H1 (cell line): ENCODE measurements around the gene KIF1B. TPM values are rescaled to one million over a fixed set of nuclear protein-coding genes. Genes with fewer than 3 reads are reported as not detected.

Experiments
- CTCF ChIA-PET: fragments of 300-600 bp; sonication (Branson Sonifier 250); formaldehyde crosslinking; loops from one replicate; lab custom pipeline; 2021; ENCODE audit not compliant: partially characterized antibody; lab: Charles Lee
- POLR2A ChIA-PET: fragments of 300-600 bp; sonication (Branson Sonifier 250); formaldehyde crosslinking; loops from one replicate; lab custom pipeline; 2021; ENCODE audit warnings: inconsistent platforms; ENCODE audit not compliant: partially characterized antibody; lab: Charles Lee
- DNase-seq, 2 experiments: peaks; one replicate each; pipeline versions ENCODE4 v3.0.0 to v3.0.0-alpha.2; 2010 to 2022; ENCODE audit warnings: low spot score in 2 of 2, low read depth in 1 of 2, mixed read lengths in 1 of 2
- FAIRE-seq: peaks from 2 replicates; lab custom pipeline; 2011; peaks lifted over from hg19 to GRCh38; lab: Jason Lieb, UNC
- H2AFZ ChIP-seq: 2 replicates; pipeline ENCODE4 v1.8.1; 2012; ENCODE audit warnings: low read length, inconsistent platforms
- H2AK5ac ChIP-seq: 2 replicates; pipeline ENCODE4 v1.6.1; 2013; ENCODE audit warnings: low read depth, low read length
- H2BK120ac ChIP-seq: replicated peaks from 2 replicates; pipeline ENCODE3; 2013; ENCODE audit warnings: low read depth, low read length, inconsistent platforms
- H2BK12ac ChIP-seq: 2 replicates; pipeline ENCODE4 v1.6.1; 2013; ENCODE audit warnings: low read depth, low read length
- H2BK15ac ChIP-seq: 2 replicates; pipeline ENCODE4 v1.6.1; 2013; ENCODE audit warnings: low read length
- H2BK20ac ChIP-seq: 2 replicates; pipeline ENCODE4 v1.6.1; 2013; ENCODE audit warnings: low read length
- H2BK5ac ChIP-seq: 2 replicates; pipeline ENCODE4 v1.6.1; 2013; ENCODE audit warnings: low read depth, low read length
- H3K14ac ChIP-seq: 2 replicates; pipeline ENCODE4 v1.6.1; 2013; ENCODE audit warnings: inconsistent platforms; ENCODE audit not compliant: insufficient read length
- H3K18ac ChIP-seq: 2 replicates; pipeline ENCODE4 v1.6.1; 2013; ENCODE audit warnings: low read length; ENCODE audit errors: extremely low read depth
- H3K23ac ChIP-seq: 2 replicates; pipeline ENCODE4 v1.6.1; 2013; ENCODE audit warnings: inconsistent platforms; ENCODE audit not compliant: insufficient read length
- H3K23me2 ChIP-seq: 2 replicates; pipeline ENCODE4 v1.6.1; 2013; ENCODE audit warnings: low read depth, low read length
- H3K27ac ChIP-seq: 2 replicates; pipeline ENCODE4 v1.6.1; 2011; ENCODE audit warnings: low read depth, low read length, inconsistent platforms
- H3K27me3 ChIP-seq, 4 experiments: replicated peaks in 1 of 4; 1 replicate in 1 of 4; 2 replicates in 3 of 4; pipeline versions ENCODE4 v1.6.1 to v1.8.1; 2011 to 2013; ENCODE audit warnings: low read length in 3 of 4, mild to moderate bottlenecking in 3 of 4, inconsistent platforms in 2 of 4, mixed read lengths in 2 of 4, moderate library complexity in 1 of 4; ENCODE audit not compliant: control insufficient read depth in 3 of 4, insufficient read depth in 3 of 4; ENCODE audit errors: extremely low read depth in 1 of 4
- H3K36me3 ChIP-seq, 4 experiments: 2 replicates each; pipeline versions ENCODE4 v1.6.1 to v1.8.1; 2011 to 2013; ENCODE audit warnings: mild to moderate bottlenecking in 4 of 4, low read length in 3 of 4, moderate library complexity in 2 of 4, control low read depth in 1 of 4, inconsistent platforms in 1 of 4; ENCODE audit not compliant: insufficient read depth in 4 of 4, control insufficient read depth in 2 of 4
- H3K4ac ChIP-seq: replicated peaks from 2 replicates; pipeline ENCODE3; 2013; ENCODE audit warnings: low read length, low read depth, mixed read lengths, inconsistent platforms; ENCODE audit not compliant: insufficient read length
- H3K4me1 ChIP-seq, 4 experiments: replicated peaks in 1 of 4; 1 replicate in 1 of 4; 2 replicates in 3 of 4; pipeline versions ENCODE4 v1.6.1 to v1.8.1; 2011 to 2013; ENCODE audit warnings: low read length in 3 of 4, inconsistent platforms in 2 of 4, mixed read lengths in 1 of 4; ENCODE audit not compliant: insufficient read depth in 4 of 4, control insufficient read depth in 3 of 4
- H3K4me2 ChIP-seq, 2 experiments: 2 replicates each; pipeline versions ENCODE4 v1.6.1 to v1.8.1; 2011 to 2013; ENCODE audit warnings: low read depth in 2 of 2, low read length in 2 of 2, control low read depth in 1 of 2, inconsistent platforms in 1 of 2, mild to moderate bottlenecking in 1 of 2; ENCODE audit not compliant: insufficient read depth in 1 of 2
- H3K4me3 ChIP-seq, 4 experiments: fragments of 200-600, 300-600 bp in 1 of 4; sonication (generic), shearing (Covaris generic), sonication (Bioruptor Twin) in 1 of 4; 2 replicates each; pipeline versions ENCODE4 v1.5.1 to v1.8.1; 2011 to 2016; ENCODE audit warnings: low read length in 4 of 4, low read depth in 3 of 4, control low read depth in 2 of 4, inconsistent platforms in 2 of 4, mild to moderate bottlenecking in 2 of 4, mixed read lengths in 1 of 4, moderate library complexity in 1 of 4; ENCODE audit not compliant: insufficient read depth in 2 of 4; ENCODE audit errors: extremely low read depth in 1 of 4
- H3K56ac ChIP-seq: replicated peaks from 2 replicates; pipeline ENCODE3; 2013; ENCODE audit warnings: low read depth, mild to moderate bottlenecking, mixed read lengths, low read length, inconsistent platforms; ENCODE audit not compliant: insufficient read length
- H3K79me1 ChIP-seq: 2 replicates; pipeline ENCODE4 v1.6.1; 2013; ENCODE audit warnings: low read depth, low read length, control low read depth
- H3K79me2 ChIP-seq, 2 experiments: 2 replicates each; pipeline versions ENCODE4 v1.6.1 to v1.8.1; 2012 to 2013; ENCODE audit warnings: low read length in 2 of 2, mild to moderate bottlenecking in 2 of 2, inconsistent platforms in 1 of 2; ENCODE audit not compliant: insufficient read depth in 2 of 2, control insufficient read depth in 1 of 2
- H3K9ac ChIP-seq, 4 experiments: replicated peaks in 1 of 4; 1 replicate in 1 of 4; 2 replicates in 3 of 4; pipeline versions ENCODE4 v1.6.1 to v1.8.1; 2011 to 2013; ENCODE audit warnings: low read depth in 3 of 4, low read length in 3 of 4, control low read depth in 2 of 4, mild to moderate bottlenecking in 2 of 4, moderate library complexity in 2 of 4, inconsistent platforms in 1 of 4; ENCODE audit errors: extremely low read depth in 1 of 4
- H3K9me3 ChIP-seq, 2 experiments: 2 replicates each; pipeline versions ENCODE4 v1.6.1 to v1.8.1; 2012 to 2013; ENCODE audit warnings: mild to moderate bottlenecking in 2 of 2, moderate library complexity in 2 of 2, control low read depth in 1 of 2, inconsistent platforms in 1 of 2, low read depth in 1 of 2, low read length in 1 of 2, mixed read lengths in 1 of 2; ENCODE audit not compliant: insufficient read depth in 2 of 2
- H4K20me1 ChIP-seq, 2 experiments: replicated peaks in 1 of 2; 2 replicates each; pipeline versions ENCODE3 to v1.8.1; 2011 to 2013; ENCODE audit warnings: inconsistent platforms in 2 of 2, low read length in 2 of 2, mild to moderate bottlenecking in 1 of 2; ENCODE audit not compliant: insufficient read depth in 2 of 2, control insufficient read depth in 1 of 2
- H4K5ac ChIP-seq: 2 replicates; pipeline ENCODE4 v1.6.1; 2013; ENCODE audit warnings: low read length, low read depth, mixed read lengths, inconsistent platforms; ENCODE audit not compliant: insufficient read length
- H4K8ac ChIP-seq: 2 replicates; pipeline ENCODE4 v1.8.0; 2013; ENCODE audit warnings: mild to moderate bottlenecking, moderate library complexity, low read length, inconsistent platforms; ENCODE audit not compliant: insufficient read depth; ENCODE audit errors: extremely low read depth
- H4K91ac ChIP-seq: replicated peaks from 2 replicates; pipeline ENCODE3; 2013; ENCODE audit warnings: low read length, mixed read lengths, inconsistent platforms; ENCODE audit not compliant: insufficient read length
- E2F6 ChIP-seq: IDR thresholded peaks from 2 replicates; pipeline ENCODE4 v1.6.1; 2012; ENCODE audit warnings: inconsistent platforms
- EP300 ChIP-seq, 2 experiments: IDR thresholded peaks; 1 replicate in 1 of 2; 2 replicates in 1 of 2; pipeline ENCODE4 v1.6.1; 2011 to 2012; ENCODE audit warnings: low read depth in 2 of 2, low read length in 2 of 2, mild to moderate bottlenecking in 2 of 2, borderline replicate concordance in 1 of 2, inconsistent platforms in 1 of 2, moderate library complexity in 1 of 2
- FOSL1 ChIP-seq: IDR thresholded peaks from 2 replicates; pipeline ENCODE4 v1.6.1; 2011; ENCODE audit warnings: mild to moderate bottlenecking, low read depth, low read length, moderate library complexity; ENCODE audit not compliant: insufficient read depth
- POLR2A ChIP-seq, 2 experiments: IDR thresholded peaks; 1 replicate in 1 of 2; 2 replicates in 1 of 2; pipeline ENCODE4 v1.6.1; 2011; ENCODE audit warnings: low read depth in 2 of 2, low read length in 2 of 2, mild to moderate bottlenecking in 2 of 2; ENCODE audit errors: control extremely low read depth in 1 of 2
- POU5F1 ChIP-seq: IDR thresholded peaks from 2 replicates; pipeline ENCODE4 v1.6.1; 2011; ENCODE audit warnings: low read depth, mild to moderate bottlenecking, low read length, moderate library complexity
- RNF2 ChIP-seq: fragments of 200-900, 300-1000 bp; sonication (generic); IDR thresholded peaks from 2 replicates; pipeline ENCODE4 v1.7.1; 2016; ENCODE audit warnings: borderline replicate concordance, low read depth, mild to moderate bottlenecking, antibody characterized with exemption, low read length; ENCODE audit not compliant: poor library complexity, severe bottlenecking; ENCODE audit errors: missing control alignments
- SP1 ChIP-seq: IDR thresholded peaks from 2 replicates; pipeline ENCODE4 v1.6.1; 2011; ENCODE audit warnings: low read depth, low read length
- SUZ12 ChIP-seq: fragments of 200-600 bp; sonication (generic); IDR thresholded peaks from 2 replicates; pipeline ENCODE4 v1.6.1; 2012; ENCODE audit warnings: mild to moderate bottlenecking, inconsistent platforms, low read length, moderate library complexity, mixed read lengths
- TAF1 ChIP-seq: IDR thresholded peaks from 2 replicates; pipeline ENCODE4 v1.6.1; 2011; ENCODE audit warnings: mild to moderate bottlenecking, low read depth, low read length
- TEAD4 ChIP-seq: IDR thresholded peaks from 2 replicates; pipeline ENCODE4 v1.6.1; 2012; ENCODE audit warnings: low read depth, low read length, inconsistent platforms, mixed read lengths
- YY1 ChIP-seq: IDR thresholded peaks from 2 replicates; pipeline ENCODE4 v1.6.1; 2011; ENCODE audit warnings: low read depth, mild to moderate bottlenecking, low read length
- WGBS, 2 experiments: shearing (Covaris generic) in 1 of 2; methylation state at CpG; one replicate each; pipeline versions ENCODE4 v1.1.6 to v1.1.7; 2013 to 2015; ENCODE audit warnings: low lambda C conversion rate in 2 of 2, mixed read lengths in 2 of 2, inconsistent platforms in 1 of 2, low coverage in 1 of 2, missing lambda C conversion rate in 1 of 2; ENCODE audit not compliant: insufficient replicate concordance in 2 of 2, insufficient coverage in 1 of 2, insufficient read length in 1 of 2; ENCODE audit errors: extremely low coverage in 1 of 2, missing lambda C conversion rate in 1 of 2; 5-methylcytosine and 5-hydroxymethylcytosine counted together
- polyA plus RNA-seq, 7 experiments: library from polyadenylated mRNA; depleted of rRNA in 3 of 7; stranded (reverse) in 5 of 7; unstranded in 2 of 7; fragments of >200 nt in 5 of 7; fragments of 200-250 nt in 2 of 7; gene quantifications; 1 replicate in 5 of 7; 2 replicates in 1 of 7; 4 replicates in 1 of 7; pipeline versions ENCODE4 v1.2.1 to v1.2.3, GENCODE V29; 2011 to 2013; ENCODE audit warnings: missing spikeins in 2 of 7, mixed read lengths in 2 of 7
- total RNA-seq: library from RNA; stranded (reverse); fragmentation: NEBNext Ultra II Directional; extraction: Animal tissue kit (Norgen Biotek cat#: 25700); gene quantifications from 2 replicates; pipeline ENCODE4 v1.2.1, GENCODE V29; 2021

KIF1B gene
- total and polyA plus RNA-seq, 2 of the 8 experiments (the other 6 are each of a cell fraction or from before 2014, with no cell fraction given): 39.1 to 74.2 TPM

- no peak overlapping the region for H2AFZ ChIP-seq
- CTCF ChIA-PET: interaction anchor here (3.9 kb wide), 1 partner anchor 9 kb away, joined by 21 read pairs; no protein-coding TSS in a partner anchor
- H3K18ac ChIP-seq: no peak overlapping the region
- no peak overlapping the region for H3K4ac ChIP-seq
- no peak overlapping the region for H3K56ac ChIP-seq
- no peaks in the 10 kb centered on the region for H3K79me2 ChIP-seq
- H3K9me3 ChIP-seq: no peaks in the 10 kb centered on the region
- H4K20me1 ChIP-seq: no peaks in the 10 kb centered on the region
- H3K4me3 ChIP-seq: no peak overlapping the region
- no peak overlapping the region for H3K14ac ChIP-seq
- no peak for TF ChIP-seq POLR2A (IDR thresholded peaks at IDR 0.05; ENCODE audit: control extremely low read depth in 1 of 2, low read depth in 2 of 2, low read length in 2 of 2)
- TF ChIP-seq FOSL1: no peak
- TF ChIP-seq TEAD4: no peak
- no peak for TF ChIP-seq RNF2
- TF ChIP-seq E2F6: no peak
- TF ChIP-seq EP300 (IDR thresholded peaks at IDR 0.05; ENCODE audit: borderline replicate concordance in 1 of 2, low read depth in 2 of 2, low read length in 2 of 2): no peak
- no peak for TF ChIP-seq YY1
- no peak for TF ChIP-seq SUZ12
- no peak for TF ChIP-seq POU5F1
- TF ChIP-seq SP1: no peak
- TF ChIP-seq TAF1: no peak
- TF ChIP-seq, all 59 proteins: peak for 0
- POLR2A ChIA-PET: no interaction called here
- H3K79me1 ChIP-seq: no peaks in the 10 kb centered on the region
- no peak overlapping the region for H4K91ac ChIP-seq
- H2BK15ac ChIP-seq: no peak overlapping the region
- H3K4me2 ChIP-seq: no peak overlapping the region
- no peak overlapping the region for H3K27ac ChIP-seq
- FAIRE-seq (no peak), DNase-seq (no peak)
- H4K5ac ChIP-seq: no peak overlapping the region
- no peak overlapping the region for H3K23ac ChIP-seq
- peaks cover 7 to 27% (median 16%) of the 10 kb centered on the region in 4 experiments; a peak in 7 of 8 replicates for H3K36me3 ChIP-seq
- no peak overlapping the region for H2BK120ac ChIP-seq
- H3K23me2 ChIP-seq: no peaks in the 10 kb centered on the region
- H4K8ac ChIP-seq: no peak overlapping the region
- WGBS, 2 experiments: 95% methylated on average over 14 of the region's 17 CpGs; no CpG with 5 or more reads in 1 of the 2 experiments
- no peaks in the 10 kb centered on the region for H3K27me3 ChIP-seq
- no peak overlapping the region for H3K9ac ChIP-seq
- H2BK5ac ChIP-seq: no peak overlapping the region
- H2AK5ac ChIP-seq: no peak overlapping the region
- H2BK12ac ChIP-seq: no peak overlapping the region
- no peaks in the 10 kb centered on the region for H3K4me1 ChIP-seq
- no peak overlapping the region for H2BK20ac ChIP-seq
Observed at GRCh38 chr1:10161541-10162290, 48.7 kb upstream of the KIF1B start.
